ENCODE data around the gene ADGRG1.

ADGRG1 gene

GRCh38 chr16:57677622-57678369, 49.4 kb downstream of the ADGRG1 start:
- TF ChIP-seq CTCF (IDR thresholded peaks at IDR 0.05) (no peak), ZFX (IDR thresholded peaks at IDR 0.05; ENCODE audit: borderline replicate concordance) (no peak)
- peak overlapping the region; percentile 57 for H3K27ac ChIP-seq

- no peak overlapping the region for H3K27ac ChIP-seq
- no peak for TF ChIP-seq ZFX (IDR thresholded peaks at IDR 0.05; ENCODE audit: borderline replicate concordance)
- no peak for TF ChIP-seq CTCF (IDR thresholded peaks at IDR 0.05)
Measured at GRCh38 chr16:57679016-57679415, 50.6 kb downstream of the ADGRG1 start.

GRCh38 chr16:57679767-57680482, 51.5 kb downstream of the ADGRG1 start:
- H3K27ac ChIP-seq: no peak overlapping the region
- no peak for TF ChIP-seq ZFX (IDR thresholded peaks at IDR 0.05; ENCODE audit: borderline replicate concordance)

DNA sequence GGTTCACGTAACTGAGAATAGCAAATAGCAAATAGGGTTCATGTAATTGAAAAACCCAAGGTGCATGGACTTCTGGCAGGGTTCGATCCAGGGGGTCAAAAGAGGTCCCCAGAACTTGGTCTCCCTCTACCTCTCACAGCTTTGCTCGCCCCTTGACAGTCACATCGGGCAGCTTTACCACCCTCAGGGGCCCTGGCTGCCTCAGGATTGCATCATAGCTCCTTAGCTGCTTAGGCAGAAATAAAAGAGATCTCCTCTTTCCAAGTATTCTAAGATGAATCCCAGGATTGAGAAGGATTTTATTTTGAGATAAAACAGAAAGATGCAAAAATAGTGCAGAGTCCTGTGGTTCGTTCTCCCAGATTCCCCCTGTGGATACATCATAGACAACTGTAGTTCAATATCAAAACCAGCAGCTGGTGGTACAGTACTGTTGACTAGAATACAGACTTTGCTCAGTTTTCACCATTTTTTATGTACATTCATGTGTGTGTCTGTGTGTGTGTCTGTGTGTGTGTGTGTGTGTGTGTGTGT, 52.5 kb downstream of the ADGRG1 start:
- H3K27ac ChIP-seq: no peak overlapping the region
- TF ChIP-seq ZFX (IDR thresholded peaks at IDR 0.05; ENCODE audit: borderline replicate concordance): no peak
- TF ChIP-seq CTCF (IDR thresholded peaks at IDR 0.05): no peak

- H3K27ac ChIP-seq: no peak overlapping the region
- TF ChIP-seq ZFX (IDR thresholded peaks at IDR 0.05; ENCODE audit: borderline replicate concordance) (no peak), CTCF (IDR thresholded peaks at IDR 0.05) (no peak)
Measured at GRCh38 chr16:57681950-57682728, 53.7 kb downstream of the ADGRG1 start.

DNA sequence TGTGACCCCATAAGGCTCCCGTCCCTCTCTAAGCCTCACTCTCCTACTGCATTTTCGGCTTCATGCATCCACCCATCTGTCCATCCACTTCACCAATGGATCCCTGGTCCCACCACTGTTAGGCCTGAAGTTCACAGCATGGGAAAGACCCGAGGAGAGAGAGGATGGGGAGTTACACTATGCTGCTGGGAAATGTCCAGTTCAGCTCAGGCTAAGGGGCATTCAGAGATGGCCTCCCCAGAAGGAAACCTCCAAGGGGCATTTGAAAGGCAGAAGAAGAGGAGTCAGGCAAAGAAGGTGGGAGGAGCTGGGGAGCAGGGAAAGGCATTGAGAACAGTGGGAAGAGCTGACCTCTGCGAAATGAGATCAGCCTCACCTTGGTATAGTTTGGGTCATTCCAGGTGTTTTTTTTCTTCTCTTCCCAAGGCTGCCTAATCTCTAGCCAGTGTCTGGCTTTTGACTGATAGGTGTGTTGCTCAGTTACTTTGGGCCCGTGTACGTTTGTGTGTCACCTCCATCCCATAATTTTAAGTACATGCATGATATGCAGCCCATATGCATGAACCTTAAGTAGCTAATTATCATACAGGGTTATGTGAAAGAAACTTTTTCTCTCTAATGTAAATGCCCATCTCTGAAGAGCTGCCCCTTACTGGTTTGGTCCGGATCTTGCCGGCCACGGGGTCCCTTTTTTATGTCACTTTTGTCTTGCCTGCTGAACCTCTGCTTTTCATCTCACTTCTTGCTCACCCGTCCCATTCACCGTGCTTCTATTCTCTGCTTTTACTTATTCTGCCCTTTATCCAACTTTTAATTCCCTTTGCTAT, 54.6 kb downstream of the ADGRG1 start:
- TF ChIP-seq CTCF (IDR thresholded peaks at IDR 0.05) (no peak), ZFX (IDR thresholded peaks at IDR 0.05; ENCODE audit: borderline replicate concordance) (no peak)
- H3K27ac ChIP-seq: no peak overlapping the region
